H1 (cell line): Measurements from ENCODE around the gene DUSP2. TPM values are rescaled to one million over a fixed set of nuclear protein-coding genes. Genes with fewer than 3 reads are reported as not detected.

Experiments used
- CTCF ChIA-PET: fragments of 300-600 bp; sonication (Branson Sonifier 250); formaldehyde crosslinking; loops from one replicate; lab custom pipeline; 2021; ENCODE audit not compliant: partially characterized antibody; lab: Charles Lee
- POLR2A ChIA-PET: fragments of 300-600 bp; sonication (Branson Sonifier 250); formaldehyde crosslinking; loops from one replicate; lab custom pipeline; 2021; ENCODE audit warnings: inconsistent platforms; ENCODE audit not compliant: partially characterized antibody; lab: Charles Lee
- DNase-seq, 2 experiments: peaks; one replicate each; pipeline versions ENCODE4 v3.0.0 to v3.0.0-alpha.2; 2010 to 2022; ENCODE audit warnings: low spot score in 2 of 2, low read depth in 1 of 2, mixed read lengths in 1 of 2
- FAIRE-seq: peaks from 2 replicates; lab custom pipeline; 2011; peaks lifted over from hg19 to GRCh38; lab: Jason Lieb, UNC
- H2AFZ ChIP-seq: 2 replicates; pipeline ENCODE4 v1.8.1; 2012; ENCODE audit warnings: low read length, inconsistent platforms
- H2AK5ac ChIP-seq: 2 replicates; pipeline ENCODE4 v1.6.1; 2013; ENCODE audit warnings: low read depth, low read length
- H2BK120ac ChIP-seq: replicated peaks from 2 replicates; pipeline ENCODE3; 2013; ENCODE audit warnings: low read depth, low read length, inconsistent platforms
- H2BK12ac ChIP-seq: 2 replicates; pipeline ENCODE4 v1.6.1; 2013; ENCODE audit warnings: low read depth, low read length
- H2BK15ac ChIP-seq: 2 replicates; pipeline ENCODE4 v1.6.1; 2013; ENCODE audit warnings: low read length
- H2BK20ac ChIP-seq: 2 replicates; pipeline ENCODE4 v1.6.1; 2013; ENCODE audit warnings: low read length
- H2BK5ac ChIP-seq: 2 replicates; pipeline ENCODE4 v1.6.1; 2013; ENCODE audit warnings: low read depth, low read length
- H3K14ac ChIP-seq: 2 replicates; pipeline ENCODE4 v1.6.1; 2013; ENCODE audit warnings: inconsistent platforms; ENCODE audit not compliant: insufficient read length
- H3K18ac ChIP-seq: 2 replicates; pipeline ENCODE4 v1.6.1; 2013; ENCODE audit warnings: low read length; ENCODE audit errors: extremely low read depth
- H3K23ac ChIP-seq: 2 replicates; pipeline ENCODE4 v1.6.1; 2013; ENCODE audit warnings: inconsistent platforms; ENCODE audit not compliant: insufficient read length
- H3K23me2 ChIP-seq: 2 replicates; pipeline ENCODE4 v1.6.1; 2013; ENCODE audit warnings: low read depth, low read length
- H3K27ac ChIP-seq: 2 replicates; pipeline ENCODE4 v1.6.1; 2011; ENCODE audit warnings: low read depth, low read length, inconsistent platforms
- H3K27me3 ChIP-seq, 4 experiments: replicated peaks in 1 of 4; 1 replicate in 1 of 4; 2 replicates in 3 of 4; pipeline versions ENCODE4 v1.6.1 to v1.8.1; 2011 to 2013; ENCODE audit warnings: low read length in 3 of 4, mild to moderate bottlenecking in 3 of 4, inconsistent platforms in 2 of 4, mixed read lengths in 2 of 4, moderate library complexity in 1 of 4; ENCODE audit not compliant: control insufficient read depth in 3 of 4, insufficient read depth in 3 of 4; ENCODE audit errors: extremely low read depth in 1 of 4
- H3K36me3 ChIP-seq, 4 experiments: 2 replicates each; pipeline versions ENCODE4 v1.6.1 to v1.8.1; 2011 to 2013; ENCODE audit warnings: mild to moderate bottlenecking in 4 of 4, low read length in 3 of 4, moderate library complexity in 2 of 4, control low read depth in 1 of 4, inconsistent platforms in 1 of 4; ENCODE audit not compliant: insufficient read depth in 4 of 4, control insufficient read depth in 2 of 4
- H3K4ac ChIP-seq: replicated peaks from 2 replicates; pipeline ENCODE3; 2013; ENCODE audit warnings: low read length, low read depth, mixed read lengths, inconsistent platforms; ENCODE audit not compliant: insufficient read length
- H3K4me1 ChIP-seq, 4 experiments: replicated peaks in 1 of 4; 1 replicate in 1 of 4; 2 replicates in 3 of 4; pipeline versions ENCODE4 v1.6.1 to v1.8.1; 2011 to 2013; ENCODE audit warnings: low read length in 3 of 4, inconsistent platforms in 2 of 4, mixed read lengths in 1 of 4; ENCODE audit not compliant: insufficient read depth in 4 of 4, control insufficient read depth in 3 of 4
- H3K4me2 ChIP-seq, 2 experiments: 2 replicates each; pipeline versions ENCODE4 v1.6.1 to v1.8.1; 2011 to 2013; ENCODE audit warnings: low read depth in 2 of 2, low read length in 2 of 2, control low read depth in 1 of 2, inconsistent platforms in 1 of 2, mild to moderate bottlenecking in 1 of 2; ENCODE audit not compliant: insufficient read depth in 1 of 2
- H3K4me3 ChIP-seq, 4 experiments: fragments of 200-600, 300-600 bp in 1 of 4; sonication (generic), shearing (Covaris generic), sonication (Bioruptor Twin) in 1 of 4; 2 replicates each; pipeline versions ENCODE4 v1.5.1 to v1.8.1; 2011 to 2016; ENCODE audit warnings: low read length in 4 of 4, low read depth in 3 of 4, control low read depth in 2 of 4, inconsistent platforms in 2 of 4, mild to moderate bottlenecking in 2 of 4, mixed read lengths in 1 of 4, moderate library complexity in 1 of 4; ENCODE audit not compliant: insufficient read depth in 2 of 4; ENCODE audit errors: extremely low read depth in 1 of 4
- H3K56ac ChIP-seq: replicated peaks from 2 replicates; pipeline ENCODE3; 2013; ENCODE audit warnings: low read depth, mild to moderate bottlenecking, mixed read lengths, low read length, inconsistent platforms; ENCODE audit not compliant: insufficient read length
- H3K79me1 ChIP-seq: 2 replicates; pipeline ENCODE4 v1.6.1; 2013; ENCODE audit warnings: low read depth, low read length, control low read depth
- H3K79me2 ChIP-seq, 2 experiments: 2 replicates each; pipeline versions ENCODE4 v1.6.1 to v1.8.1; 2012 to 2013; ENCODE audit warnings: low read length in 2 of 2, mild to moderate bottlenecking in 2 of 2, inconsistent platforms in 1 of 2; ENCODE audit not compliant: insufficient read depth in 2 of 2, control insufficient read depth in 1 of 2
- H3K9ac ChIP-seq, 4 experiments: replicated peaks in 1 of 4; 1 replicate in 1 of 4; 2 replicates in 3 of 4; pipeline versions ENCODE4 v1.6.1 to v1.8.1; 2011 to 2013; ENCODE audit warnings: low read depth in 3 of 4, low read length in 3 of 4, control low read depth in 2 of 4, mild to moderate bottlenecking in 2 of 4, moderate library complexity in 2 of 4, inconsistent platforms in 1 of 4; ENCODE audit errors: extremely low read depth in 1 of 4
- H3K9me3 ChIP-seq, 2 experiments: 2 replicates each; pipeline versions ENCODE4 v1.6.1 to v1.8.1; 2012 to 2013; ENCODE audit warnings: mild to moderate bottlenecking in 2 of 2, moderate library complexity in 2 of 2, control low read depth in 1 of 2, inconsistent platforms in 1 of 2, low read depth in 1 of 2, low read length in 1 of 2, mixed read lengths in 1 of 2; ENCODE audit not compliant: insufficient read depth in 2 of 2
- H4K20me1 ChIP-seq, 2 experiments: replicated peaks in 1 of 2; 2 replicates each; pipeline versions ENCODE3 to v1.8.1; 2011 to 2013; ENCODE audit warnings: inconsistent platforms in 2 of 2, low read length in 2 of 2, mild to moderate bottlenecking in 1 of 2; ENCODE audit not compliant: insufficient read depth in 2 of 2, control insufficient read depth in 1 of 2
- H4K5ac ChIP-seq: 2 replicates; pipeline ENCODE4 v1.6.1; 2013; ENCODE audit warnings: low read length, low read depth, mixed read lengths, inconsistent platforms; ENCODE audit not compliant: insufficient read length
- H4K8ac ChIP-seq: 2 replicates; pipeline ENCODE4 v1.8.0; 2013; ENCODE audit warnings: mild to moderate bottlenecking, moderate library complexity, low read length, inconsistent platforms; ENCODE audit not compliant: insufficient read depth; ENCODE audit errors: extremely low read depth
- H4K91ac ChIP-seq: replicated peaks from 2 replicates; pipeline ENCODE3; 2013; ENCODE audit warnings: low read length, mixed read lengths, inconsistent platforms; ENCODE audit not compliant: insufficient read length
- BACH1 ChIP-seq: IDR thresholded peaks from 2 replicates; pipeline ENCODE4 v1.6.1; 2012; ENCODE audit warnings: low read length, improper control_type of control experiment
- CBX5 ChIP-seq: fragments of 300-800, 300-1000 bp; sonication (generic); IDR thresholded peaks from 2 replicates; pipeline ENCODE4 v1.7.1; 2016; ENCODE audit warnings: antibody characterized with exemption, low read length, low read depth
- GABPA ChIP-seq: IDR thresholded peaks from 2 replicates; pipeline ENCODE4 v1.6.1; 2011; ENCODE audit warnings: mild to moderate bottlenecking, low read length, moderate library complexity, borderline replicate concordance; ENCODE audit not compliant: insufficient read depth
- KDM1A ChIP-seq: fragments of 200-600, 300-600 bp; sonication (generic); IDR thresholded peaks from 2 replicates; pipeline ENCODE4 v1.7.1; 2016; ENCODE audit warnings: mild to moderate bottlenecking, low read length, borderline replicate concordance
- KDM5A ChIP-seq: fragments of 200-600 bp; IDR thresholded peaks from 2 replicates; pipeline ENCODE4 v1.7.1; 2012; ENCODE audit warnings: mild to moderate bottlenecking, low read length, inconsistent platforms, mixed read lengths
- NANOG ChIP-seq: IDR thresholded peaks from 2 replicates; pipeline ENCODE4 v1.6.1; 2011; ENCODE audit warnings: low read length, low read depth, mild to moderate bottlenecking, inconsistent platforms; ENCODE audit not compliant: insufficient read depth, poor library complexity, severe bottlenecking
- POLR2A ChIP-seq, 2 experiments: IDR thresholded peaks; 1 replicate in 1 of 2; 2 replicates in 1 of 2; pipeline ENCODE4 v1.6.1; 2011; ENCODE audit warnings: low read depth in 2 of 2, low read length in 2 of 2, mild to moderate bottlenecking in 2 of 2; ENCODE audit errors: control extremely low read depth in 1 of 2
- SIN3A ChIP-seq, 2 experiments: IDR thresholded peaks in 1 of 2; conservative IDR thresholded peaks in 1 of 2; 2 replicates each; pipeline ENCODE4 v1.6.1; 2011 to 2012; ENCODE audit warnings: low read length in 2 of 2, improper control_type of control experiment in 1 of 2, low read depth in 1 of 2, mild to moderate bottlenecking in 1 of 2
- SP1 ChIP-seq: IDR thresholded peaks from 2 replicates; pipeline ENCODE4 v1.6.1; 2011; ENCODE audit warnings: low read depth, low read length
- TAF1 ChIP-seq: IDR thresholded peaks from 2 replicates; pipeline ENCODE4 v1.6.1; 2011; ENCODE audit warnings: mild to moderate bottlenecking, low read depth, low read length
- TAF7 ChIP-seq: optimal IDR thresholded peaks from 2 replicates; pipeline ENCODE3; 2011; ENCODE audit warnings: low read depth, mild to moderate bottlenecking, inconsistent platforms, low read length, moderate library complexity, borderline replicate concordance
- WGBS, 2 experiments: shearing (Covaris generic) in 1 of 2; methylation state at CpG; one replicate each; pipeline versions ENCODE4 v1.1.6 to v1.1.7; 2013 to 2015; ENCODE audit warnings: low lambda C conversion rate in 2 of 2, mixed read lengths in 2 of 2, inconsistent platforms in 1 of 2, low coverage in 1 of 2, missing lambda C conversion rate in 1 of 2; ENCODE audit not compliant: insufficient replicate concordance in 2 of 2, insufficient coverage in 1 of 2, insufficient read length in 1 of 2; ENCODE audit errors: extremely low coverage in 1 of 2, missing lambda C conversion rate in 1 of 2; 5-methylcytosine and 5-hydroxymethylcytosine counted together
- polyA plus RNA-seq, 7 experiments: library from polyadenylated mRNA; depleted of rRNA in 3 of 7; stranded (reverse) in 5 of 7; unstranded in 2 of 7; fragments of >200 nt in 5 of 7; fragments of 200-250 nt in 2 of 7; gene quantifications; 1 replicate in 5 of 7; 2 replicates in 1 of 7; 4 replicates in 1 of 7; pipeline versions ENCODE4 v1.2.1 to v1.2.3, GENCODE V29; 2011 to 2013; ENCODE audit warnings: missing spikeins in 2 of 7, mixed read lengths in 2 of 7
- total RNA-seq: library from RNA; stranded (reverse); fragmentation: NEBNext Ultra II Directional; extraction: Animal tissue kit (Norgen Biotek cat#: 25700); gene quantifications from 2 replicates; pipeline ENCODE4 v1.2.1, GENCODE V29; 2021
- TF ChIP-seq, protein P1 (sequence below): IDR thresholded peaks from 2 replicates; pipeline ENCODE4 v1.6.1; 2011; ENCODE audit warnings: low read length, improper control_type of control experiment
- TF ChIP-seq, protein P2 (sequence below): IDR thresholded peaks from 2 replicates; pipeline ENCODE4 v1.6.1; 2012; ENCODE audit warnings: inconsistent platforms

DUSP2 gene
- total and polyA plus RNA-seq, 2 of the 8 experiments (the other 6 are each of a cell fraction or from before 2014, with no cell fraction given), result 10.1 to 10.4 TPM

DNA sequence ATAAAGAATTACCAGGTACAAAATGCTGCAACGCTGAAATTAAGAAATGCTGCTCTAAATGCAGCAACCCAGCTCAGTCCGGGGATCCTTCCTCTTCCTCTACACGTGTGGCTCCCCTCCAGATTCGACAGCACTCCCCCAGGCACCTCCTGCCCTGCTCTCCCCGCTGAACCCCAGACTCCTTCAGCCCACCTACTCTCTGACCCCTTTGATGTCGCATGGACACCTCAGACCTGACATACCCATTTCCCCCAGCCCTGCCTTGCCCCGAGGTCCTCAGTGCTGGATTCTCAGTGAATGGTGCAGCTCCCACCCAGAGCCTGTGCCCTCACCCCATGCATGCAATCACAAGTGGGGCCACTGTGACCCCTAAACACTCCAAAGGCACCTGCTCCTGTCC, 24.2 kb downstream of the DUSP2 start:
- H2AFZ ChIP-seq, result no peak overlapping the region
- H4K91ac ChIP-seq, result no peak overlapping the region
- H3K56ac ChIP-seq, result no peak overlapping the region
- H4K20me1 ChIP-seq, result no peaks in the 10 kb centered on the region
- ChIA-PET POLR2A (no interaction called here), CTCF (interaction anchor here (1.4 to 1.5 kb wide), 2 partner anchors 53 to 99 kb away, joined by 3 to 4 read pairs; no protein-coding TSS in a partner anchor)
- H2BK15ac ChIP-seq, result no peak overlapping the region
- H3K4me2 ChIP-seq, result no peak overlapping the region
- H3K9ac ChIP-seq, result no peak overlapping the region
- H3K4me1 ChIP-seq, result peaks cover 0 to 14% (median 9%) of the 10 kb centered on the region in 4 experiments; a peak in 6 of 7 replicates
- H4K5ac ChIP-seq, result no peak overlapping the region
- H3K79me1 ChIP-seq, result no peaks in the 10 kb centered on the region
- WGBS, 2 experiments, result 75% methylated on average over 7 of the region's 7 CpGs; no CpG with 5 or more reads in 1 of the 2 experiments
- H2BK12ac ChIP-seq, result no peak overlapping the region
- no peak overlapping the region for H3K14ac ChIP-seq
- no peaks in the 10 kb centered on the region for H3K79me2 ChIP-seq
- no peaks in the 10 kb centered on the region for H3K36me3 ChIP-seq
- H3K4me3 ChIP-seq, result no peak overlapping the region
- H2AK5ac ChIP-seq, result no peak overlapping the region
- no peak overlapping the region for H3K23ac ChIP-seq
- H3K4ac ChIP-seq, result peak overlapping the region; percentile 35
- H2BK120ac ChIP-seq, result no peak overlapping the region
- H3K27ac ChIP-seq, result no peak overlapping the region
- no peak overlapping the region for H2BK5ac ChIP-seq
- FAIRE-seq (no peak), DNase-seq (no peak)
- no peak overlapping the region for H2BK20ac ChIP-seq
- peaks cover 7% of the 10 kb centered on the region; the same call in 1 of the 2 replicates for H3K23me2 ChIP-seq
- no peak overlapping the region; the same call in 1 of the 2 replicates for H4K8ac ChIP-seq
- H3K27me3 ChIP-seq, result peaks cover 0 to 19% (median 15%) of the 10 kb centered on the region in 4 experiments; a peak in 5 of 7 replicates
- H3K18ac ChIP-seq, result no peak overlapping the region
- no peaks in the 10 kb centered on the region for H3K9me3 ChIP-seq
- TF ChIP-seq TAF7 (no peak), SIN3A (conservative IDR thresholded peaks at IDR 0.05 in 1 of 2, IDR thresholded peaks at IDR 0.05 in 1 of 2; ENCODE audit: low read depth in 1 of 2, low read length in 2 of 2) (no peak), TAF1 (no peak), KDM5A (no peak), KDM1A (no peak), CBX5 (no peak), NANOG (no peak), POLR2A (IDR thresholded peaks at IDR 0.05; ENCODE audit: control extremely low read depth in 1 of 2, low read depth in 2 of 2, low read length in 2 of 2) (no peak), BACH1 (no peak), SP1 (no peak), GABPA (no peak)
- TF ChIP-seq, protein P1, sequence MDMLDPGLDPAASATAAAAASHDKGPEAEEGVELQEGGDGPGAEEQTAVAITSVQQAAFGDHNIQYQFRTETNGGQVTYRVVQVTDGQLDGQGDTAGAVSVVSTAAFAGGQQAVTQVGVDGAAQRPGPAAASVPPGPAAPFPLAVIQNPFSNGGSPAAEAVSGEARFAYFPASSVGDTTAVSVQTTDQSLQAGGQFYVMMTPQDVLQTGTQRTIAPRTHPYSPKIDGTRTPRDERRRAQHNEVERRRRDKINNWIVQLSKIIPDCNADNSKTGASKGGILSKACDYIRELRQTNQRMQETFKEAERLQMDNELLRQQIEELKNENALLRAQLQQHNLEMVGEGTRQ, result no peak
- TF ChIP-seq, protein P2, sequence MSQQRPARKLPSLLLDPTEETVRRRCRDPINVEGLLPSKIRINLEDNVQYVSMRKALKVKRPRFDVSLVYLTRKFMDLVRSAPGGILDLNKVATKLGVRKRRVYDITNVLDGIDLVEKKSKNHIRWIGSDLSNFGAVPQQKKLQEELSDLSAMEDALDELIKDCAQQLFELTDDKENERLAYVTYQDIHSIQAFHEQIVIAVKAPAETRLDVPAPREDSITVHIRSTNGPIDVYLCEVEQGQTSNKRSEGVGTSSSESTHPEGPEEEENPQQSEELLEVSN, result no peak
